NCI-H460 (cell line): ENCODE results near the gene PLCD1. TPM values are rescaled to one million over a fixed set of nuclear protein-coding genes. Genes with fewer than 3 reads are reported as not detected.
"Not testable (repeated sequence)": the region's sequence is repeated elsewhere in the genome, so short reads cannot be mapped to it uniquely, and the experiment has no call there.

ENCODE experiments used
- DNase-seq: peaks from one replicate; pipeline ENCODE4 v3.0.0-alpha.2; 2016; ENCODE audit warnings: low read depth; ENCODE audit errors: extremely low read depth
- polyA plus RNA-seq: library from polyadenylated mRNA; depleted of rRNA; stranded (reverse); fragments of >200 nt; gene quantifications from 2 replicates; pipeline ENCODE4 v1.2.3, GENCODE V29; 2014; cell fraction: nucleus; rRNA removed
- total RNA-seq: library from RNA; depleted of rRNA; stranded (reverse); fragments of >200 nt; shearing (Covaris generic); gene quantifications from 2 replicates; pipeline ENCODE4 v1.2.3, GENCODE V29; 2014; rRNA removed

PLCD1 gene
- 1.2 and 1.9 TPM in 2 replicates for total RNA-seq
- 1.5 and 5.7 TPM in 2 replicates for polyA plus RNA-seq

DNA sequence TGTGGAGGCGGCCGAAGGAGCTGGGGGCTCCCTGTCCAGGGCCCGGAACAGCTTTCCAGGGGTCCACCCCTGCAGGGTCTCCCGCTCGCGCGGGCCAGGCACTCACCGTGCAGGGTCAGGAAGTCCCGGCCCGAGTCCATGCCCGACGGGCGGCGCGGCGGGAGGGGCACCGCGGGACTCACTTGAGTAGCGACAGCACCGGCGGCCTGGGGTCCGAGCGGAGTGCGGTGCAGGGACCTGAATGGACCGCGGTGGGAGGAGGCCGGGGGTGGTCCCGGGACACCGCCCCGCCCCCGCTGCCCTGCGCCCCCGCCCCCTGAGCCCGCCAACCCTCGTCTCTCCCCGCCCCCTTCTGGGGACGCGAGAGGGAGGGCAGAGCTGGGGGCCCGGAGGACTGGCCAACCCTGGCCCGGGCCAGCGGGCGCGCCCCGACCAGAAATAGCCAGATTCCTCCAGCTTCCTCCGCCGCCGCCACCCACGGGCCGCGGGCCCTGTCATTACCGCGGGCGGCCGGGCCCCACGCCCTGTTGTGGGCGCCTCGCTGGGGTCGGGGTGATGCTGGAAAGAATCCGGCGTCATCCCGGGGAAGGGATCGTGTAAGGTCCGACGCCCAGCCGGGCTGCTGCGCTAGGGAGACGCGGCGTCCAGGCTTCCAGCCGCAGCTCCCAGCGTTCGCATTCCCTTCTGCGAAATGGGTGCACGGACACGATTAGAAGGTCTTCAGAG lies at the start of gene PLCD1:
TSS of gene PLCD1 (minus strand) at position 243 of the 726 bp plus-strand sequence. CDS start at position 140, 103 bp downstream.
- DNase-seq: no peak

DNA sequence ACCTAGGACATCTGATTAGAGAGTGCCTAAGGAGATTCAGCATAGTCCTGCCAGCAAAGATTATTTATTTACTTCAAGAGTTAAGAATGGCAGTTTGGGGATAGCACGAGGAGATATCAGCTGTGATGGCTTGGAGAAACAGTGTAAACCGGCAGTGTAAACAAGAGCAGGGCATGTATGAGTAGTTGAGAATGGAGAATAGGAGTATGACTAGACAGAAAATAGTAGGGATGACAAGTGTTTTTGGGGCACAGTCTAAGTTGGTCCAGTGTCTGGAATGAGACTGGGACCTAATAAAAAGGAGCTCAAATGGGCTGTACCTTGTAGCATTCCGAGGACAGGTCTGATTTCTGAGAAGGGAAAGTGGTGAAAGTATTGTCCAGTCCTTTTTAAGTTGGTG lies 47.6 kb upstream of the PLCD1 start:
- not testable (repeated sequence) for DNase-seq

DNA sequence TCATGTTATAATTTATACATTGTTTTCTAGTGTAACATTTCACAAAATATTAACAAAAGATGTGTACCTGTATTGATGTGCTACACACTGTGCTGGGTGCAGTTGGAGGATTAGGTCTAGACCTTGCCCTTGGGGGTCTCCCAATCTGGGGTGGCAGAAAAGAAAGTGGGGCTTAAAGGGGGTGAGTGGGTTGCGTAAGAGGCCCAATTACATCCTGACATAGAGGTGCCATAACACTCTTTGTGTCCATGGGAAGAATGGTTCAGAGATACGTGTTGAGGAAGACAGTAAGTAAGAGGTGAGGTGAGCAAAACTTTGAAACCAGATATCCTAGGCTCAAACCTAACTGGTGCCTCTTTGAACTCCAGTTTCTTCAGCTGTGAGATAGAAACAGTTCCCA lies 40.6 kb upstream of the PLCD1 start:
- DNase-seq: no peak

DNA sequence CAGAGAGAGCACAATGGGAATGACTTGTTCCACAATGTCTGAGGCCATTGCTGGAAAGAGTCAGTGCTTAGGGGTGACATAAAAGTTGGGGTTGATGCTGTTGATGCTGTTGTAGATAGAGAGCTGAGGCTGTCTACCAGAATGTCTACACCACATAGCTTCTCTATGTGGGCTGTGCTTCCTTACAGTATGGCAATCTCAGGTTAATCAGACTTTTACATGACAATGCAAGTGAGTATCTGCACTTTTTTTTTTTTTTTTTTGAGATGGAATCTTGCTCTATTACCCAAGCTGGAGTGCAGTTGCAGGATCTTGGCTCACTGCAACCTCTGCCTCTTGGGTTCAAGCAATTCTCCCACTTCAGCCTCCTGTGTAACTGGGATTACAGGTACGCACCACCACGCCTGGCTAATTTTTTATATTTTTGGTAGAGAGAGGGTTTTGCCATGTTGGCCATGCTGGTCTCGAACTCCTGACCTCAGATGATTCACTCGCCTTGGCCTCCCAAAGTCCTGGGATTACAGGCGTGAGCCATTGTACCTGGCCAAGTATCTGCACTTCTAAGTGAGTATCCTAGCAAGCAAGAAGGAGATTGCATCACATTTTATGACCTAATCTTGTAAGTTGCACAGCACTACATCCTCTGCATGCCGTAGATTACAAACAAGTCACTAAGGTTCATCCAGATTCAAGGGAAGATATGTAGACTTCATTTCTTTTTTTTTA lies 38.2 kb upstream of the PLCD1 start:
- DNase-seq: no peak

DNA sequence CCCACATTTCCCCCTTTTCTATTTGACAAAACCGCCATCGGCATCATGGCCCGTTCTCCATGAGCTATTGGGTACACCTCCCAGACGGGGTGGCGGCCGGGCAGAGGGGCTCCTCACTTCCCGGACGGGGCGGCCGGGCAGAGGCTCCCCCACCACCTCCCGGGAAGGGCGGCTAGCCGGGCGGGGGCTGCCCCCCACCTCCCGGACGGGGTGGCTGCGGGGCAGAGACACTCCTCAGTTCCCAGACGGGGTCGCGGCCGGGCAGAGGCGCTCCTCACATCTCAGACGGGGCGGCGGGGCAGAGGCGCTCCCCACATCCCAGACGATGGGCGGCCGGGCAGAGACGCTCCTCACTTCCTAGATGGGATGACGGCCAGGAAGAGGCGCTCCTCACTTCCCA lies 35.0 kb upstream of the PLCD1 start:
- not testable (repeated sequence) for DNase-seq

DNA sequence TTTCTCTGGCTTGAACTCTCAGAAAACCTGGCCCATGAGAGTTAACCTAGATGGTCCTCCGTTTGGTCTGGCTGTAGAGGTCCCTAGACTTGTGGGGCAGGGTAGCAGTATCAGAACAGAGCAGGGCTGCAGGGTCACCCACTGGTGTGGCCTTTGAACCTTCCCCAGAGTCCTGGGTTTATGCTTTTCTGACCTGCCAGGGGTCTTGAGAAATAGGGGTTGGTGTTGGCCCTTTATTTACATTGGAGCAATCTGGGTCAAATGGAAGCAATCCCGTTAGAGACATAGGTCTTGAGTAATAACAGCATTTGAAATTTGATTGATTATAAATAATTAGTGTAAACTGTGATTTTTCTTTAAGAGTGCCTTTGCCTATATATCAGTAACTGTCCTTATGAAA lies 33.4 kb upstream of the PLCD1 start:
- no peak for DNase-seq

DNA sequence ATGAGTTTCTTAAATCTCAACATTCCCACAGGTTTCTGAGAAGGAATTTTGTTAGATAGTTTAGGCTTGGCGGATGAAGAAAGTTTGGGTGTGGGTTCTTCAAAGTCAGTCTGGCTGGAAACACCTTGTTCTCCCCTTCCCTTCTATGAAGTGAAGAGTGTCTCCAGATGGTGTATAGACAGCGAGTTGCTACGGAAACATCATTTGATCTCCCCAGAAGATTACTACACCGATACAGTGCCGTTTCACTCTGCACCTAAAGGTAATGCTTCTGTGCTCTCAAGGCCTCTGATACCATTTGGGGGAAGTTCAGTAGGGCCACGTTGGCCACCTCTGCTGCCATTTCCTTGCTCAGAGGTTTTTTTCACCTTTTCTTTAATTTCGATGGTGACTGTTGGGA lies 30.1 kb upstream of the PLCD1 start:
- no peak for DNase-seq

DNA sequence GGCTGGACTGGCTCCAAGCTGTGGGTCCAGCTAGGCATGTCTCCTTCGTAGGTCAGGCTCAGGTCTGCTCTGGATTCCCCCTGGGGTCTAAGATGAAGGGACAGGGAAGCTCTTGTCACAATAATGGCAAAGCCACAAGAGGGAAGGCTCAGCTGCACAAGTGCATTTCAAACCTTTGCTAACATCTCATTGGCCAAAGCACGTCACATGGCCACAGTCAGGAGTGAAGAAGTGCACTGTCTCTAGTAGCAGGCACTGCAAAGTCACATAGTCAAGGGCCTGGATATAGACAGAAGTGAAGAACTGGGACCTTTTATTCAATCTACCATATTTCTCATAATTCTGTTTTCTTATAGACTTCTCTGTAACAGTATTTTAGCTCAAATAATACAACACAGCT lies 29.7 kb upstream of the PLCD1 start:
- DNase-seq: no peak

DNA sequence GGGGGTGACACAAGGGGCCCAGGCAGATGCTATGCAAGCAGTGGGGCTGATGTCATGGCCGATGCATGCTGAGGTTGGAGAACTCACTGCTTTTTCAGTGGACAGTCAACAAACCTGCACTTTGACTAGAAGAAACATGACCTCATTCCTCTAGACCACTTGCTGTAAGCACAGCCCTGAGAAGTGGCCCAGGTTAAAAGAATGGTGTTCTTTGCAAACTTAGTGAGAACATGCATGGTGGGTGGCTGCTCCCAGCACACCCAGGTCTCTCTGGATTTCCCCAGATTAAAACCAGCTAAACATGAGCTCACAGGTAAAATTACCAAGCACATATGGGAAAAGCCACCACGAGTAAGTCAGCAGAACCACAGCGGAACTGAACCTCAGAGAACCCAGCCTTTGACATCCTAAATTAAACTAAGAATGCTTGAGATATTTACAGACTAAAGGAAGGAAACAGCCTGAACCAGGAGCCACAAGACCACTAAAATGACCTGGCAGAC lies 25.1 kb upstream of the PLCD1 start:
- no peak for DNase-seq

DNA sequence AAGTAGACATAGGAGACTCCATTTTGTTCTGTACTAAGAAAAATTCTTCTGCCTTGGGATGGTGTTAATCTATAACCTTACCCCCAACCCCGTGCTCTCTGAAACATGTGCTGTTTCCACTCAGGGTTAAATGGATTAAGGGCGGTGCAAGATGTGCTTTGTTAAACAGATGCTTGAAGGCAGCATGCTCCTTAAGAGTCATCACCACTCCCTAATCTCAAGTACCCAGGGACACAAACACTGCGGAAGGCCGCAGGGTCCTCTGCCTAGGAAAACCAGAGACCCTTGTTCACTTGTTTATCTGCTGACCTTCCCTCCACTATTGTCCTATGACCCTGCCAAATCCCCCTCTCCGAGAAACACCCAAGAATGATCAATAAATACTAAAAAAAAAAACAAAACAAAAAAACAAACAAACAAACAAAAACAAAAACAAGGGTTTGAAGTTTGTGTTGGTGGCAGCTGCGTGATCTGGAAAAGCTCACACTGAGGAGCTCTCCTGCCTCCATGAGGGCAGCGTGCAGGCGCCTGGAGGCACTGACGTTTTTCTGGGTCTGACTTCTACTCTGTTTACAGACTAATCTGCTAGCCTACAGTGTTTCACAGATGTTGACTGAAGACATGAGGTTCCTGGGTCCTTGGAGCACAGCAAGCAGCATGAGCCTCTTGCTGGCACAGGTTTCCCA lies 24.5 kb upstream of the PLCD1 start:
- DNase-seq: not testable (repeated sequence)

DNA sequence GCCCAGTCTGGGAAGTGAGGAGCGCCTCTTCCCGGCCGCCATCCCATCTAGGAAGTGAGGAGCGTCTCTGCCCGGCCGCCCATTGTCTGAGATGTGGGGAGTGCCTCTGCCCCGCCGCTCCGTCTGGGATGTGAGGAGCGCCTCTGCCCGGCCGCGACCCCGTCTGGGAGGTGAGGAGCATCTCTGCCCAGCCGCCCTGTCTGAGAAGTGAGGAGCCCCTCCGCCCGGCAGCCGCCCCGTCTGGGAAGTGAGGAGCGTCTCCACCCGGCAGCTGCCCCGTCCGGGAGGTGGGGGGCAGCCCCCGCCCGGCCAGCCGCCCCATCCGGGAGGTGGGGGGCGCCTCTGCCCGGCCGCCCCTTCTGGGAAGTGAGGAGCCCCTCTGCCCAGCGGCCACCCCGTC lies 23.8 kb upstream of the PLCD1 start:
- DNase-seq: not testable (repeated sequence)

DNA sequence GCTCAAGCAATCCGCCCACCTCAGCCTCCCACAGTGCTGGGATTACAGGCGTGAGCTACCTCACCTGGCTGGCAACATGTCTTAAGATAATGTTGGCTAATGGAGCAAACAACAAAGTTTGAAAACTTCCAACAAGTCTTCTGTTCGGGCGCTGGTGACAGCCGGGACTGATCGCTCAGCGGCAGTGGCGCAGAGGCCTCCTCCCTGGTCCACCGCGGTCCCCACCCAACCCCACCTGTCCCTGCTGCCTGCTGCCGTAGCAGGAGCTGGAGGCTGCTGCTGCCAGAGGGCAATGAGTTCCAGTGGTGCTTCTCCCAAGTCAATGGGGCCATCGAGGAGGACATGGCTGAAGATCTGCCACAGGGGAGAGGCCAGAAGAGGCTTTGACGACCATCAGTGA lies 21.7 kb upstream of the PLCD1 start:
- DNase-seq: no peak

DNA sequence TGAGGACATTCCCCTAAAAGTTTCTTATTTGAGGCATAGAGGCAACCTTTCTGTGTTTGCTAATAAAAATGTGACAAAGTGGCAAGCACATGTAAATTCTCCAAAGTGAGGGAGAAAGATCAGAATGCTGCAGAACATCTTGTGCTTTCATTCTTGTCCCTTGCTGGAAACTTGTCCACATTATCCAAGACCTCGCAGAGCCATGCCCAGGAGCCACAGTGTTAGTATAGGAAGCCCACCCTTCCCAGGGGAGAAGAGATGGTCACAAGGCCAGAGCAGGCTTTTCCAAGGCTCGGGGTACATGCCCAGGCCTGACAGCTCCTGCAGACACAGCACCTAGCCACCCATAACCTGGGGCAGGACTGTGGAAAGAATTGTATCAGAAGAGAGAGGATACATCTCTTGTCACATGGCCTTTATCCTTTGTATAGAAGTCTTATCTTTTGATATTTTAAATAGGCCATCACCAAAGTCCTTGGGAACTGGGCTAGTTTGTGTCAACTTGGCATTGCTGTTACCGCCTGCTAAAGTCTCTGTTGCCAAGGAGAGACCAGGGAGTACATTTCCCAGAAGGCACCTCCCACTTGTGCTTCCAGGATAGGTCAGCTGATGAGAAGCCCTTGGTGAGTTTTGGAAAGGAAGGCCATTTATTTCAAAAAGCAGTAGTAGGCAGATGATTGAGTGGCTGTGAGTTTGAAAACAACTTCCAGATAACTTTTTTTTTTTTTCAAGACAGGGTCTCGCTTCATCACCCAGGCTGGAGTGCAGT lies 20.1 kb upstream of the PLCD1 start:
- no peak for DNase-seq

DNA sequence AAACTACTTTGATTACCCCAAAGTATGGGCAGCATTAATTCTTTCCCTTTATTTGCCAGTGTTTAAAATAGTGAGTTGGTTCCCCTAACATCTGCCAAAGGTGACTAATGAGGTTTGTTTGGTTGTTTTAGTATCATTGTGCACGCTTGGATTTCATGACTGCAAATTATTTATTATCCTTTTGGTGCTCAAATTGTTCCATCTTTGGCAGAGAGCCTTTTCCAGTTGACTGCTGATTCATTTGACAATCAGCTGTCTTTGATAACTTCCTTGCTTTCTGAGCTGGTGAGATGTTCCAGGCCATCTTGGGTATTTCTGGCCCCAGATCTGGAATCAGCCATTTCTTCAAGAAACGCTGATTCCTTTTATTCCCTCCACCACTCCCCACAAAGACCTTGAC lies 18.5 kb upstream of the PLCD1 start:
- DNase-seq: no peak

DNA sequence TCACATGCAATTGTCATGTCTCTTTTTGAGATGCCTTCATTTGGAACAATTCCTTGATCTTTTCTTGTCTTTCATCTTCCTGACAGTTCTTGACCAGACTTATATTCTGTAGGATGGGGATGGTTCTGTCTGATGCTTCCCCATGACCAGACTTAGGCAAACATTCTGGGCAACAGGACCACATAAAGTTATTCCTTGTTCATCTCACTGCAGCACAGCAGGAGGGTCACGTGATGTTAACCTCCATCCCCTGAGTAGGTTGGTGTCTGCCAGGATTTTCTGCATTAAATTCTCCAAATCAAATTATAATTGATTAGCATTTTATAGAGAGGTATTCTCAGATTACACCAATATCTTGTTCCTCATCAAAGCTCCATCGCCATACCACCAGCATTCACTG lies 17.4 kb upstream of the PLCD1 start:
- DNase-seq: no peak

DNA sequence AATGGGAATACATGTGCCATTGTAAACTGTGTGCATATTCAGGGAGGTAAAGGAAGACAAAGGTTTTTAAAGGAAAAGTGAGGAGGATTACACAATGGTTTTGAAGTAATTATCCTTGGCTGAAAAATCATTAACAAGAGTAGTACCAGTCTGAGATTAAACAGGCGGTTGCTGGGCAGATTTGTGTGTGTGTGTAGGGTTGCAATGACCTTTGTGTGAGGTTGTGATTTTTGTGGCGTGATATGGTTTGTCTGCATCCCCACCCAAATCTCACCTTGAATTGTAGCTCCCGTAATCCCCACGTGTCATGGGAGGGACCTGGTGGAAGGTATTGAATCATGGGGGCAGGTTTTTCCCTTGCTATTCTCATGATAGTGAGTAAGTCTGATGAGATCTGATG lies 16.6 kb upstream of the PLCD1 start:
- no peak for DNase-seq

DNA sequence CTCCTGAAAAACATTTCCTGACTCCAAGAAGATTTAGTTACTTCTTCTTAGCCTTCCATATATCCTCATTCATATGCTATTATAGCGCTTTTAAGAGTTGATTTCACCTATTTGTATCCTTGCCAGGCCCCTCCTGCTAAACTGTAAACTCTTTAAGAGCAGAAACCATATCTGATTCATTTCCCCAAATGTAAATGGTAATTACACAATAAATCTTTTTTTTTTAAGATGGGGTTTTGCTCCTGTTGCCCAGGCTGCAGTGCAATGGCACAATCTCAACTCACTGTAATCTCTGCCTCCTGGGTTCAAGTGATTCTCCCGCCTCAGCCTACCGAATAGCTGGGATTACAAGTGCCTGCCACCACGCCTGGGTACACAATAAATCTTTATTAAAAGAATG lies 14.0 kb upstream of the PLCD1 start:
- no peak for DNase-seq

DNA sequence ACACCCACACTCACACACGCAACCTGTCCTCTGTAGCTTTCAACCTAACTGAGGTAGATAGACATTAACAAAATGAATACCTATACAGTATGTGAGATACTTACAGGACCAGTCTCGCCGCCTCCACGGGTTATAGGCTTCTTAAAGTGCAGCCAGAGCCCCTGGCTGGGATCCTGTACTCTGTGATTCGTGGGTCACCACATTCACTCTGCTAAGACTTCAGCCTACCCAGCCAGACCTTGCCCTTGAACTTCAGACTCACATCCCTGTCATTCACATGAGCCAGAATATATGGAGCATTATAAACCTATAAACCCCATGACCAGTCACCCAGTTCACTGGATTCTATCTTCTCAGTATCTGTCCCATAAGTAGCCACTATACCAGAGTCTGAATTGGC lies 11.0 kb upstream of the PLCD1 start:
- DNase-seq: no peak

DNA sequence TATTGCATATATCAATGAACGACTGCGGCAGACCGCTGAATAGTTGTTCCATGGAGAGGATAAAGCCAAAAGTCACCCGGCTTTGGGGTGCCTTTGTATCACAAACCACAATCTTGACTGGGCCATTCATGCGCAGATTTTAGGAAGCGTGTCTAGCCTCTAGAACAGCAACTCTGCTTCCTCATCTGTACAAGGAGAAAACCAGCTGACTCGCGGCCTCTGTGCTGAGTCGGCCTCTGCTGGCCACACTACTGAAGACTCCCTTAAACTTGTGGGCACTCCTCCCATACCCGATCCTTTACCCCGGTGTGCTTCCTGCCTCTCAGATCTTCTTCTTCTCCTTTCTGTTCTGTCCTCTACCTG lies 10.4 kb upstream of the PLCD1 start:
- DNase-seq: no peak

DNA sequence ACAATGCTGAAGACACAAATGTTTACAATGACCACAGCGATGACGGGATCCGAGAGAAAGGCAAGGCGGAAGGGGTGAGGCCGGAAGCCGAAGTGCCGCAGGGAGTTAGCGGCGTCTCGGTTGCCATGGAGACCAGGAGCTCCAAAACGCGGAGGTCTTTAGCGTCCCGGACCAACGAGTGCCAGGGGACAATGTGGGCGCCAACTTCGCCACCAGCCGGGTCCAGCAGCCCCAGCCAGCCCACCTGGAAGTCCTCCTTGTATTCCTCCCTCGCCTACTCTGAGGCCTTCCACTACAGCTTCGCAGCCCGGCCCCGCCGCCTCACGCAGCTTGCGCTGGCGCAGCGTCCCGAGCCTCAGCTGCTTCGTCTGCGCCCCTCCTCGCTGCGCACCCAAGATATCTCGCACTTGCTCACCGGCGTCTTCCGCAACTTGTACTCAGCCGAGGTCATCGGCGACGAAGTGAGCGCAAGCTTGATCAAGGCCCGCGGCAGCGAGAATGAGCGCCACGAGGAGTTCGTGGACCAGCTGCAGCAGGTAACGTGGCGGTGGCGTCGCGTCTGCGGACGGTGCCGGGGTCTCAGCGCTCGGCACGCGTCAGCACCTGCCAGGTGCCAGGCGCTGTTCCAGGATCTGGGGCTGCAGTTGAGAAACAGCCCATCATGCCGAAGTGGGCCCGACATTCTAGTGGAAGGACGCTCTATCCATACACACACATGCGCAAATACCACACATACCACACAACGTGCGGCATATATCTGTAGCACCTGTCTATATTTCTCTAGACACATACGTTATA lies 9.9 kb upstream of the PLCD1 start, which contains the start of gene DLEC1:
TSS of gene DLEC1 (plus strand) at position 108 of the 798 bp plus-strand sequence. CDS start at position 126, 18 bp downstream.
- DNase-seq: peak; percentile 13
